CD8-positive, alpha-beta memory T cell (primary cell): ENCODE measurements around the gene HTR1B. TPM values are rescaled to one million over a fixed set of nuclear protein-coding genes. Genes with fewer than 3 reads are reported as not detected.

ENCODE experiments used
- CTCF ChIA-PET: fragments of 350-600 bp; sonication (Branson Sonifier 250); formaldehyde crosslinking; loops from one replicate; lab custom pipeline; 2021; ENCODE audit warnings: antibody characterized with exemption; lab: Charles Lee
- POLR2A ChIA-PET: fragments of 350-600 bp; sonication (Branson Sonifier 250); formaldehyde crosslinking; loops from one replicate; lab custom pipeline; 2021; ENCODE audit warnings: antibody characterized with exemption; lab: Charles Lee
- DNase-seq, 5 donors: peaks; one replicate each; pipeline versions ENCODE4 v3.0.0 to v3.0.0-alpha.2; 2020 to 2022; ENCODE audit warnings: mixed read lengths in 1 of 5
- H3K27ac ChIP-seq: one replicate; pipeline ENCODE4 v1.7.0; 2013; ENCODE audit warnings: low read depth, mild to moderate bottlenecking, low read length, moderate library complexity
- H3K27me3 ChIP-seq: 2 replicates; pipeline ENCODE4 v1.7.0; 2013; ENCODE audit warnings: low read length, mild to moderate bottlenecking; ENCODE audit not compliant: insufficient read depth, poor library complexity, severe bottlenecking
- H3K36me3 ChIP-seq: 2 replicates; pipeline ENCODE4 v1.7.0; 2013; ENCODE audit warnings: mild to moderate bottlenecking, low read length, moderate library complexity; ENCODE audit not compliant: insufficient read depth
- H3K4me1 ChIP-seq: 2 replicates; pipeline ENCODE4 v1.7.0; 2013; ENCODE audit warnings: mild to moderate bottlenecking, low read length, moderate library complexity; ENCODE audit not compliant: insufficient read depth
- H3K4me3 ChIP-seq: 2 replicates; pipeline ENCODE4 v1.7.0; 2013; ENCODE audit warnings: mild to moderate bottlenecking, low read length
- H3K9me3 ChIP-seq: 2 replicates; pipeline ENCODE4 v1.7.0; 2013; ENCODE audit warnings: mild to moderate bottlenecking, low read length
- H3K27ac Mint-ChIP-seq, 8 donors: one replicate each; pipeline ENCODE4 v1.8.0; 2020 to 2021; ENCODE audit warnings: mixed read lengths in 8 of 8, mild to moderate bottlenecking in 6 of 8, inconsistent platforms in 3 of 8, moderate library complexity in 3 of 8
- H3K27me3 Mint-ChIP-seq, 2 donors: one replicate each; pipeline ENCODE4 v1.8.0; 2020 to 2021; ENCODE audit warnings: mixed read lengths in 2 of 2, mild to moderate bottlenecking in 1 of 2, moderate library complexity in 1 of 2
- H3K36me3 Mint-ChIP-seq, 3 donors: one replicate each; pipeline ENCODE4 v1.8.0; 2020 to 2021; ENCODE audit warnings: mixed read lengths in 3 of 3, inconsistent platforms in 1 of 3, mild to moderate bottlenecking in 1 of 3
- H3K4me1 Mint-ChIP-seq, 3 donors: one replicate each; pipeline ENCODE4 v1.8.0; 2020 to 2021; ENCODE audit warnings: mixed read lengths in 3 of 3, inconsistent platforms in 1 of 3, mild to moderate bottlenecking in 1 of 3
- H3K4me3 Mint-ChIP-seq, 7 donors: one replicate each; pipeline ENCODE4 v1.8.0; 2020 to 2021; ENCODE audit warnings: mixed read lengths in 7 of 7, mild to moderate bottlenecking in 6 of 7, moderate library complexity in 4 of 7, inconsistent platforms in 2 of 7
- H3K9me3 Mint-ChIP-seq, 5 donors: one replicate each; pipeline ENCODE4 v1.8.0; 2020 to 2022; ENCODE audit warnings: mixed read lengths in 5 of 5, mild to moderate bottlenecking in 3 of 5, moderate library complexity in 2 of 5, inconsistent platforms in 1 of 5
- polyA plus RNA-seq: library from polyadenylated mRNA; unstranded; fragments of 300-500 nt; fragmentation: Illumina TruSeq; gene quantifications from one replicate; pipeline ENCODE4 v1.2.3, GENCODE V29; 2021
- total RNA-seq, 2 experiments: library from RNA; stranded (reverse); gene quantifications; one replicate each; pipeline ENCODE4 v1.2.3, GENCODE V29; 2021

HTR1B gene
- total and polyA plus RNA-seq, 3 experiments from 2014 or later: not detected

GRCh38 chr6:77474286-77474956 lies 11.1 kb upstream of the HTR1B start:
- peak overlapping the region; percentile 52 to 86 (median 64) for H3K4me3 Mint-ChIP-seq
- Histone ChIP-seq H3K9me3 (no peaks in the 10 kb centered on the region), H3K27me3 (no peaks in the 10 kb centered on the region), H3K27ac (no peak overlapping the region), H3K36me3 (no peaks in the 10 kb centered on the region), H3K4me1 (no peaks in the 10 kb centered on the region), H3K4me3 (no peak overlapping the region)
- peak overlapping the region in 2 of 8 donors; percentile 34 to 64 for H3K27ac Mint-ChIP-seq
- ChIA-PET CTCF (no interaction called here), POLR2A (no interaction called here)
- DNase-seq: no peak
- H3K27me3 Mint-ChIP-seq: peaks cover 0 to 1% of the 10 kb centered on the region in 2 donors
- no peaks in the 10 kb centered on the region for H3K9me3 Mint-ChIP-seq
- peaks cover 9 to 23% (median 9%) of the 10 kb centered on the region in 3 donors for H3K4me1 Mint-ChIP-seq
- no peaks in the 10 kb centered on the region for H3K36me3 Mint-ChIP-seq

- no peaks in the 10 kb centered on the region for H3K9me3 ChIP-seq
- Mint-ChIP-seq H3K27me3 (peaks cover 5 to 8% of the 10 kb centered on the region in 2 donors), H3K36me3 (peaks cover 0 to under 1% (median 0%) of the 10 kb centered on the region in 3 donors), H3K27ac (no peak overlapping the region), H3K9me3 (peaks cover 0 to 3% (median 0%) of the 10 kb centered on the region in 5 donors), H3K4me1 (peaks cover 10 to 31% (median 13%) of the 10 kb centered on the region in 3 donors), H3K4me3 (no peak overlapping the region)
- no peak overlapping the region for H3K4me3 ChIP-seq
- ChIA-PET CTCF (interaction anchor here (0.5 kb wide), 1 partner anchor 1537 kb away, joined by 3 read pairs; no protein-coding TSS in a partner anchor), POLR2A (no interaction called here)
- DNase-seq: no peak
- H3K4me1 ChIP-seq: no peaks in the 10 kb centered on the region
- H3K36me3 ChIP-seq: no peaks in the 10 kb centered on the region
- H3K27me3 ChIP-seq: no peaks in the 10 kb centered on the region
- H3K27ac ChIP-seq: no peak overlapping the region
Measured at GRCh38 chr6:77470983-77471382, 7.7 kb upstream of the HTR1B start.

DNA sequence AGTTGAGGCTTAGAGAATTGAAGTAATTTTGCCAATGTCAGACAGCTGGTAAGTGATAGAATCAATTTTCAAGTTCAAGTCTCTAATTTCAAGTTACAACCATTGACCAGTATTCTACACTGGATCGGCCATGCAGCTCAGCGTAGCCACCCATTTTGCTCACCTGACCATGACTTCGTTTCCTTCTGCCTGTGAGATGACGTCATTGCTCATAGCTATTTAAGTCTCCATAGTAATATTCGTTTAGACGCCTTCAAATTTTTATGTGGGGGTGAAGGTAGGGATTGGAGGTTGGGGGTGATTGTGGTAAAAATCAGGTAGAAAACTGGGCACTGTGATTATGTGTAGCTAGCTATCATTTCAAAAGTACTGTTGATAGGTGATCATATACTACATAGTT lies 5.6 kb upstream of the HTR1B start:
- no peaks in the 10 kb centered on the region for H3K4me1 ChIP-seq
- ChIA-PET POLR2A (no interaction called here), CTCF (no interaction called here)
- H3K4me3 Mint-ChIP-seq: no peak overlapping the region
- no peak overlapping the region for H3K4me3 ChIP-seq
- peaks cover 15% of the 10 kb centered on the region for H3K27me3 ChIP-seq
- H3K27ac Mint-ChIP-seq: no peak overlapping the region
- H3K27ac ChIP-seq: no peak overlapping the region
- peaks cover 4 to 31% (median 11%) of the 10 kb centered on the region in 3 donors for H3K4me1 Mint-ChIP-seq
- peaks cover 23 to 26% of the 10 kb centered on the region in 2 donors for H3K27me3 Mint-ChIP-seq
- peaks cover 0 to 17% (median 7%) of the 10 kb centered on the region in 5 donors for H3K9me3 Mint-ChIP-seq
- no peak for DNase-seq
- no peaks in the 10 kb centered on the region for H3K9me3 ChIP-seq
- peaks cover 0 to 3% (median 0%) of the 10 kb centered on the region in 3 donors for H3K36me3 Mint-ChIP-seq
- H3K36me3 ChIP-seq: no peaks in the 10 kb centered on the region

DNA sequence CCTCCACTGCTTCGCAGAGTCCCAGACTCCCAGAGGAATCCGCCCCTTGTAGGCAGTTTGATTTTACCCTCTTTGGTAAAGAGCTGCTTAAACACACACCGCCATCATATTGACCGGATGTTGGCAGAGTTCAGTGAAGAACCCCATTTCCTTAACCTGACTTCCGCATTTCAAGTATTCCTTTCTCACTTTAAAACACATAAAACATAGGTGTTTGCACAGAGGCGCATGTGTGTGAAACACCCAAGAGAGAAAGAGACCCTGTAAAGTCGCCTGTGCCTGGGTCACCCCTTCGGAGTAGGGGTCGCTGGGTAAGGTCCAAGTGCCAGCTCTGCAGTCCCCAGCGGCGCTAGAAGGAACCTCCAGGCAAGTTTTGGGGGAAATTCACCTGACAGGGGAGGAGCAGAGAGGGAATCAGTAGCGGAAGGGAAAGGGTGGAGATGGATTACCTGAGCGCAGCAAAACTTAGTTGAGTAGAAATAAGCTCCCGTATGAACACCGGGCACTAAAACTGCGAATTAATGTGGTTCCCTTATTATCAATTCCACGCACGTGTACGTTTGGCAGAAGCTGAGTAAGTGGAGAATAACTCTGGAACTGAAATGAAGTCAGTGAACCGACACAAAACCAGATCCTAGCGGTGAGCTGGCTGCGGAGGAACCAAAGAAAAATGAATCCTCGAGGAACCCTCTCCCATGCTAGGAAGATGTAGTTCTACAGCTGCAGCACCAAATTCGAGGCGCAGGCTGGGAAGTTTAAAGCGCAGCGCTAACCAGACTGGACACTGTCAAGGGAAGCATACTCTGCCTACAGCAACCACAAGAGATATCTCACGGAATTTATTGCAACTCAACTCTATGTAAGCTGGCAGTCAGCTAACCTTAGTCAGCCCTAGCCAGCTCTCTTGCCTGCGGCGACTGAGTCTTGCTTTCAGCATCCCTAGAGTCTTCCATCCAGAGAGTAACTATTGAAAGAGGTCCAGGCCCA lies 3.5 kb upstream of the HTR1B start:
- no peak for DNase-seq
- CTCF ChIA-PET: interaction anchor here (0.7 to 1.5 kb wide), 2 partner anchors 10 to 58 kb away, joined by 3 to 4 read pairs; no protein-coding TSS in a partner anchor
- H3K9me3 ChIP-seq: no peaks in the 10 kb centered on the region
- POLR2A ChIA-PET: no interaction called here
- H3K27ac Mint-ChIP-seq: peak overlapping the region in 2 of 8 donors; percentile 35 to 61
- peaks cover 0 to 3% (median 0%) of the 10 kb centered on the region in 3 donors for H3K36me3 Mint-ChIP-seq
- peak overlapping the region; percentile 70 to 92 (median 83) for H3K4me3 Mint-ChIP-seq
- H3K9me3 Mint-ChIP-seq: peaks cover 0 to 26% (median 7%) of the 10 kb centered on the region in 5 donors
- H3K4me3 ChIP-seq: peak overlapping the region; percentile 75
- no peaks in the 10 kb centered on the region for H3K36me3 ChIP-seq
- peaks cover 25% of the 10 kb centered on the region for H3K27me3 ChIP-seq
- H3K27me3 Mint-ChIP-seq: peaks cover 44% of the 10 kb centered on the region in 2 donors
- peaks cover 14 to 42% (median 19%) of the 10 kb centered on the region in 3 donors for H3K4me1 Mint-ChIP-seq
- no peak overlapping the region for H3K27ac ChIP-seq
- H3K4me1 ChIP-seq: no peaks in the 10 kb centered on the region

GRCh38 chr6:77466055-77466450 lies 2.8 kb upstream of the HTR1B start:
- H3K27me3 Mint-ChIP-seq: peaks cover 45 to 51% of the 10 kb centered on the region in 2 donors
- Histone ChIP-seq H3K9me3 (no peaks in the 10 kb centered on the region), H3K4me1 (no peaks in the 10 kb centered on the region), H3K4me3 (peak overlapping the region; percentile 75), H3K27me3 (peaks cover 25% of the 10 kb centered on the region), H3K36me3 (no peaks in the 10 kb centered on the region), H3K27ac (no peak overlapping the region)
- DNase-seq: peak in 1 of 5 donors; percentile 0
- peak overlapping the region in 3 of 8 donors; percentile 31 to 81 (median 59) for H3K27ac Mint-ChIP-seq
- peak overlapping the region; percentile 70 to 92 (median 83) for H3K4me3 Mint-ChIP-seq
- peaks cover 0 to 28% (median 7%) of the 10 kb centered on the region in 5 donors for H3K9me3 Mint-ChIP-seq
- CTCF ChIA-PET: interaction anchor here (0.7 to 1.5 kb wide), 2 partner anchors 9 to 59 kb away, joined by 3 to 4 read pairs; no protein-coding TSS in a partner anchor
- POLR2A ChIA-PET: no interaction called here
- H3K4me1 Mint-ChIP-seq: peaks cover 14 to 42% (median 19%) of the 10 kb centered on the region in 3 donors
- H3K36me3 Mint-ChIP-seq: peaks cover 0 to 3% (median 0%) of the 10 kb centered on the region in 3 donors

- H3K4me1 ChIP-seq: no peaks in the 10 kb centered on the region
- peaks cover 0 to 28% (median 7%) of the 10 kb centered on the region in 5 donors for H3K9me3 Mint-ChIP-seq
- H3K27ac ChIP-seq: no peak overlapping the region
- no peak for DNase-seq
- H3K36me3 ChIP-seq: no peaks in the 10 kb centered on the region
- H3K4me1 Mint-ChIP-seq: peaks cover 14 to 42% (median 19%) of the 10 kb centered on the region in 3 donors
- ChIA-PET CTCF (no interaction called here), POLR2A (no interaction called here)
- peaks cover 25% of the 10 kb centered on the region for H3K27me3 ChIP-seq
- peak overlapping the region in 2 of 7 donors; percentile 37 to 72 for H3K4me3 Mint-ChIP-seq
- no peak overlapping the region for H3K27ac Mint-ChIP-seq
- no peaks in the 10 kb centered on the region for H3K9me3 ChIP-seq
- H3K4me3 ChIP-seq: no peak overlapping the region
- peaks cover 45 to 61% of the 10 kb centered on the region in 2 donors for H3K27me3 Mint-ChIP-seq
- peaks cover 0 to 3% (median 0%) of the 10 kb centered on the region in 3 donors for H3K36me3 Mint-ChIP-seq
Measured at GRCh38 chr6:77464495-77464867, 1.2 kb upstream of the HTR1B start.

GRCh38 chr6:77463861-77464494 lies 687 bp upstream of the HTR1B start:
- H3K4me1 ChIP-seq: no peaks in the 10 kb centered on the region
- H3K36me3 ChIP-seq: no peaks in the 10 kb centered on the region
- H3K9me3 Mint-ChIP-seq: peaks cover 0 to 28% (median 7%) of the 10 kb centered on the region in 5 donors
- H3K4me3 ChIP-seq: no peak overlapping the region
- no peak for DNase-seq
- POLR2A ChIA-PET: no interaction called here
- CTCF ChIA-PET: no interaction called here
- peaks cover 25% of the 10 kb centered on the region for H3K27me3 ChIP-seq
- peak overlapping the region in 1 of 7 donors; percentile 38 for H3K4me3 Mint-ChIP-seq
- no peak overlapping the region for H3K27ac ChIP-seq
- H3K36me3 Mint-ChIP-seq: peaks cover 0 to 3% (median 0%) of the 10 kb centered on the region in 3 donors
- H3K27me3 Mint-ChIP-seq: peaks cover 47 to 64% of the 10 kb centered on the region in 2 donors
- no peaks in the 10 kb centered on the region for H3K9me3 ChIP-seq
- peaks cover 14 to 42% (median 19%) of the 10 kb centered on the region in 3 donors for H3K4me1 Mint-ChIP-seq
- no peak overlapping the region for H3K27ac Mint-ChIP-seq
